ENCODE data around the gene TRIM8.

- TF ChIP-seq POLR2A (IDR thresholded peaks at IDR 0.05; ENCODE audit: low read length): no peak
- TF ChIP-seq GATA1 (IDR thresholded peaks at IDR 0.05; ENCODE audit: low read depth, low read length): no peak
Measured at GRCh38 chr10:102608487-102608886, 35.8 kb upstream of the TRIM8 start.
